ENCODE data around the gene PPP4R4. TPM values are rescaled to one million over a fixed set of nuclear protein-coding genes. Genes with fewer than 3 reads are reported as not detected.

Gene PPP4R4
- total RNA-seq, 2 donors from 2014 or later = 4.6 to 8.4 TPM

GRCh38 chr14:94313991-94314655, 140.0 kb downstream of the PPP4R4 start:
- Histone ChIP-seq H3K27me3 (ENCODE audit: control insufficient read depth, insufficient read depth, low read length, poor library complexity, severe bottlenecking) (no peaks in the 10 kb centered on the region), H3K9ac (ENCODE audit: extremely low read depth, low read length, poor library complexity, severe bottlenecking) (no peak overlapping the region), H3K9me3 (ENCODE audit: control insufficient read depth, low read length) (no peaks in the 10 kb centered on the region), H3K4me3 (ENCODE audit: low read length) (no peak overlapping the region), H3K4me1 (ENCODE audit: control insufficient read depth, insufficient read depth, low read length) (no peaks in the 10 kb centered on the region), H3K36me3 (ENCODE audit: control insufficient read depth, insufficient read depth, low read length) (no peaks in the 10 kb centered on the region), H3K27ac (ENCODE audit: low read depth, low read length) (no peak overlapping the region)
- Mint-ChIP-seq H3K27ac (no peak overlapping the region), H3K27me3 (ENCODE audit: insufficient read depth) (no peaks in the 10 kb centered on the region), H3K4me3 (no peak overlapping the region), H3K36me3 (ENCODE audit: low read depth) (no peaks in the 10 kb centered on the region), H3K9me3 (no peaks in the 10 kb centered on the region), H3K4me1 (no peaks in the 10 kb centered on the region)
- WGBS, 2 experiments (ENCODE audit: insufficient coverage in 1 of 2, insufficient read length in 1 of 2) = 87 to 93% methylated on average over 7 to 8 of the region's 8 CpGs
- TF ChIP-seq, protein P1, sequence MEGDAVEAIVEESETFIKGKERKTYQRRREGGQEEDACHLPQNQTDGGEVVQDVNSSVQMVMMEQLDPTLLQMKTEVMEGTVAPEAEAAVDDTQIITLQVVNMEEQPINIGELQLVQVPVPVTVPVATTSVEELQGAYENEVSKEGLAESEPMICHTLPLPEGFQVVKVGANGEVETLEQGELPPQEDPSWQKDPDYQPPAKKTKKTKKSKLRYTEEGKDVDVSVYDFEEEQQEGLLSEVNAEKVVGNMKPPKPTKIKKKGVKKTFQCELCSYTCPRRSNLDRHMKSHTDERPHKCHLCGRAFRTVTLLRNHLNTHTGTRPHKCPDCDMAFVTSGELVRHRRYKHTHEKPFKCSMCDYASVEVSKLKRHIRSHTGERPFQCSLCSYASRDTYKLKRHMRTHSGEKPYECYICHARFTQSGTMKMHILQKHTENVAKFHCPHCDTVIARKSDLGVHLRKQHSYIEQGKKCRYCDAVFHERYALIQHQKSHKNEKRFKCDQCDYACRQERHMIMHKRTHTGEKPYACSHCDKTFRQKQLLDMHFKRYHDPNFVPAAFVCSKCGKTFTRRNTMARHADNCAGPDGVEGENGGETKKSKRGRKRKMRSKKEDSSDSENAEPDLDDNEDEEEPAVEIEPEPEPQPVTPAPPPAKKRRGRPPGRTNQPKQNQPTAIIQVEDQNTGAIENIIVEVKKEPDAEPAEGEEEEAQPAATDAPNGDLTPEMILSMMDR (conservative IDR thresholded peaks at IDR 0.05) = no peak
- no peak for DNase-seq

GRCh38 chr14:94314890-94315289, 140.8 kb downstream of the PPP4R4 start:
- no peaks in the 10 kb centered on the region for H3K9me3 ChIP-seq (ENCODE audit: control insufficient read depth, low read length)
- Mint-ChIP-seq H3K27ac (no peak overlapping the region), H3K9me3 (no peaks in the 10 kb centered on the region), H3K4me1 (no peaks in the 10 kb centered on the region), H3K4me3 (no peak overlapping the region), H3K36me3 (ENCODE audit: low read depth) (no peaks in the 10 kb centered on the region), H3K27me3 (ENCODE audit: insufficient read depth) (no peaks in the 10 kb centered on the region)
- TF ChIP-seq, protein P1 (conservative IDR thresholded peaks at IDR 0.05) = no peak
- DNase-seq = no peak
- no peak overlapping the region for H3K4me3 ChIP-seq (ENCODE audit: low read length)
- no peaks in the 10 kb centered on the region for H3K36me3 ChIP-seq (ENCODE audit: control insufficient read depth, insufficient read depth, low read length)
- H3K9ac ChIP-seq (ENCODE audit: extremely low read depth, low read length, poor library complexity, severe bottlenecking) = no peak overlapping the region
- H3K27ac ChIP-seq (ENCODE audit: low read depth, low read length) = no peak overlapping the region
- 85 to 100% methylated on average over 2 of the region's 2 CpGs for WGBS, 2 experiments (ENCODE audit: insufficient coverage in 1 of 2, insufficient read length in 1 of 2)
- H3K27me3 ChIP-seq (ENCODE audit: control insufficient read depth, insufficient read depth, low read length, poor library complexity, severe bottlenecking) = no peaks in the 10 kb centered on the region
- H3K4me1 ChIP-seq (ENCODE audit: control insufficient read depth, insufficient read depth, low read length) = no peaks in the 10 kb centered on the region

- Histone ChIP-seq H3K9ac (ENCODE audit: extremely low read depth, low read length, poor library complexity, severe bottlenecking) (no peak overlapping the region), H3K9me3 (ENCODE audit: control insufficient read depth, low read length) (no peaks in the 10 kb centered on the region), H3K27ac (ENCODE audit: low read depth, low read length) (no peak overlapping the region), H3K27me3 (ENCODE audit: control insufficient read depth, insufficient read depth, low read length, poor library complexity, severe bottlenecking) (no peaks in the 10 kb centered on the region), H3K36me3 (ENCODE audit: control insufficient read depth, insufficient read depth, low read length) (no peaks in the 10 kb centered on the region), H3K4me1 (ENCODE audit: control insufficient read depth, insufficient read depth, low read length) (no peaks in the 10 kb centered on the region), H3K4me3 (ENCODE audit: low read length) (no peak overlapping the region)
- Mint-ChIP-seq H3K9me3 (no peaks in the 10 kb centered on the region), H3K36me3 (ENCODE audit: low read depth) (no peaks in the 10 kb centered on the region), H3K4me1 (no peaks in the 10 kb centered on the region), H3K4me3 (no peak overlapping the region), H3K27ac (no peak overlapping the region), H3K27me3 (ENCODE audit: insufficient read depth) (peaks cover 4% of the 10 kb centered on the region)
- TF ChIP-seq, protein P1 (conservative IDR thresholded peaks at IDR 0.05) = no peak
- 80 to 84% methylated on average over 1 of the region's 1 CpG for WGBS, 2 experiments (ENCODE audit: insufficient coverage in 1 of 2, insufficient read length in 1 of 2)
- no peak for DNase-seq
Observed at GRCh38 chr14:94316692-94317091, 142.6 kb downstream of the PPP4R4 start.

All from endodermal cell (in vitro differentiated cells).